ENCODE results near the gene MRPL14.

Gene MRPL14

DNA sequence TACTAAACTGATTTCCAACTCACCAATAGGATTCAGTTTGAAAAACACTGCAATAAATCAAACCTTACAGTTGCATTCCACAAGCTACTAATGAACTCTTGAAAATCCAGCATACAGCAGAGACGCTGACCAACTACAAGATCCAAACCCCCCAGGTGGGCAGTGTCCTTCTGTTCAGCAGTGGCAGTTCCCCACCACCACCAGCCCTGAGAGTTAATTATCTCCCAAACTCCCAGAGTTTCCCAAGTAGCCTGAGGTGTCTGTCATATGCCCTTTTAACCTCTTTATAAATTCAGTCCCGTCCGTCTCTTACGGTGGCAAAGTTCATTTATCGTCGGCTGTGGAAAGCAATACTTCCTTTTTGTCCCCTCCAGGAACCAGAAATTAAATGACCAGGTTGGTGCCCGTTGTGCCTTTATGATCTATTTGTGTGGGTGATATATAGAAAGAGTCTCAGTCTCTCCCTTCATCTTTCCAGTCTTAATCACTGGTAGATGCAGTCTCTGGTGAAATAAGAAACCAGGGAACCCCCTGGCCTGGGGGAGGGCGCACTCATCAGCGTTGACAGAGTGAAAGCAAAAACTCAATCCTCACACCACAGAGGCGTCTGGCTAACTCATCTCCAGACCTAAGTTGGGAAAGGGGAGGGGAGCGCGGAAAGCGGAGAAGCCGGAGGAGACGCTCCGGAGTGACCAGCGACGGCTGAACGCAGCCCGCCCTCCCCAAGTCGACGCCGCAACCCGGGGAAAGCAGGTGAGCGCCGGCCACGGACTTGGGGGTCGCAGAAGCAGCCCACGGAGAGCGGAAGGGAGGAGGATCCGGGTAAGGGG, 717 bp downstream of the MRPL14 start:
- in situ Hi-C loops (cut with MboI; ENCODE audit: low sequenced_read_pairs), result no loop called here

GRCh38 chr6:44123544-44123943, 3.7 kb downstream of the MRPL14 start:
- in situ Hi-C loops (cut with MboI; ENCODE audit: low sequenced_read_pairs), result no loop called here

- in situ Hi-C loops (cut with MboI; ENCODE audit: low sequenced_read_pairs), result no loop called here
Observed at GRCh38 chr6:44122801-44123200, 4.5 kb downstream of the MRPL14 start.

DNA sequence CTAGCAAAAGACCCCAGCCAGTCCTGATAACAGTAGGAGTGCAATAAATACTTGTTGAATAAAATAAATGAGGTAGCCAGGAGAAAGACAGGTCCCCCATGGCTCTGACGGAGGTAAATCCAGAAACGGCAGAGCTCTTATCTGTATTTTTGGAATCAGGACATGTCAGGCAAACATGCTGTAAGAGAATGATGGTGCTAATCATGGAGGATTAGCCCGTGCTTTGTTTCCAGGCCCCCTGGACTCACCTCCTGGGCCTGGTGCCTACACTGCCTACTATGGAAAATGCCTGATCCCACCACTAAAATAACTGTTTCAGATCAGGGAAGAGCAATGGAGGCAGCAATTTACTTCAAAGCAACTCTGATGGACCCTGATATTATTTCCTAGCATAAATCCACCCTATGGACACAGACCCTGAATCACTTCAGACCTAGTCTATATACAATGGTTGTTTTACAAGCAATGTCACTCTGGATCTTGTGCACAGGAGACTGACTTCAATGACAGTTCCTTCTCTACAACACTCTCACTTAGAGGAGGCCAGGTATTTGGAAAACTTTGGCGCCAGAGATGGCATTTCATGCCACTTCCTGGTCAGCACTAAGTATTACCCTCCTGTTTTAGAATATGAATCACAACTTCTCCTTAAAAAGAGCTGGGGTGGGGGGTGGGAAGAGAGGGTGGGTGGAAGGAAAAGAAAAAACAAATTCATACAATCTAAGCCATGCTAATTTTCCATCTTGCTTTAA, 6.4 kb downstream of the MRPL14 start:
- in situ Hi-C loops (cut with MboI; ENCODE audit: low sequenced_read_pairs), result no loop called here

DNA sequence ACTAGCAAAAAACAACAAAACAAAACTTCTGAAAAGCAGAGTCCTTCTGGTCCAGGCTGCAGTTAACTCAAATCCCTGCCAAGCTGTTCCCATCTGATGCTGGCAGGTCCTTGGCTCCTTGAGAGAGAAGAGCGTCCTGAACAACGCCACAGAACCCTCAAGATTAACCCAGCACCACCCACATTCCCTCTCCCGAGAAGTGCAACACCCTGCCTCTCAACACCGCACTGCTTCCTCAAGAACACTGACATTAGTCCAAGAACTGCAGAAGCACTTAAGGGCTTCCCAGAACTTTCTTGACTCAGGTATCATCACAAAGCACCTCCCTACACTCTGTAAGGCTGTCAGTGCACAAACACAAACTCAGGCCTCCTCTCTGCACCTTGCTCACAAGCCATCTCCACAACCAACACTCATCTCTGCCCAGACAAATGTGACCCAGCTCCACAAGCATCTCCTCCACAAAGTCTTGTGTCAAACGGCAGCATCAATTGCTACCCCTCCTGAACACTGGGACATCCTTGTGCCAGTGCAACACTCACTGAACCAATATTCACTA, 7.5 kb downstream of the MRPL14 start:
- in situ Hi-C loops (cut with MboI; ENCODE audit: low sequenced_read_pairs), result no loop called here

GRCh38 chr6:44117397-44118128, 9.7 kb downstream of the MRPL14 start:
- in situ Hi-C loops (cut with MboI; ENCODE audit: low sequenced_read_pairs), result no loop called here

GRCh38 chr6:44116641-44117382, 10.4 kb downstream of the MRPL14 start:
- in situ Hi-C loops (cut with MboI; ENCODE audit: low sequenced_read_pairs), result no loop called here

- in situ Hi-C loops (cut with MboI; ENCODE audit: low sequenced_read_pairs), result no loop called here
Observed at GRCh38 chr6:44115866-44116265, 11.4 kb downstream of the MRPL14 start.

DNA sequence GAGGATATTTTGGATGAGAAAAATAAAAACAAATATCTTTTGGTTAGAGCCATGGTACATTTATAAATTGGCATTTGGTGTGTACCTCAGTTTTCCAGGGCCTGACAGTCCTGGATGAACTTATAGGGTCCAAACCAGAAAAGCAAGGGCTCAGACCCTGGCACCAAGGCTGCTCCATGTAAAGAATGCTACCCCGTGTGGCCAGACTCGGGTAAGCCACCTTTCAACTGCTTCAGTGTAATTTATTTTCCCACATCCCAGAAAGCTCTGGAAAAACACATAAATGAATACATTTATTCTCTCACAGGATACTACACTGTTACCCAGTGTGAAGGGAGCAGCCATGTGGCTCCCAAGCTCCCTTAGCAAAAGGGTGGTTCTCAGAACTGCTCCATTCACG, 13.8 kb downstream of the MRPL14 start:
- in situ Hi-C loops (cut with MboI; ENCODE audit: low sequenced_read_pairs), result no loop called here

- in situ Hi-C loops (cut with MboI; ENCODE audit: low sequenced_read_pairs), result no loop called here
Observed at GRCh38 chr6:44111434-44112417, 15.5 kb downstream of the MRPL14 start.

GRCh38 chr6:44110966-44111365, 16.3 kb downstream of the MRPL14 start:
- in situ Hi-C loops (cut with MboI; ENCODE audit: low sequenced_read_pairs), result no loop called here

- in situ Hi-C loops (cut with MboI; ENCODE audit: low sequenced_read_pairs), result no loop called here
Observed at GRCh38 chr6:44110005-44110676, 17.1 kb downstream of the MRPL14 start.

- in situ Hi-C loops (cut with MboI; ENCODE audit: low sequenced_read_pairs), result no loop called here
Observed at GRCh38 chr6:44109212-44109611, 18.0 kb downstream of the MRPL14 start.

- in situ Hi-C loops (cut with MboI; ENCODE audit: low sequenced_read_pairs), result no loop called here
Observed at GRCh38 chr6:44108471-44108870, 18.8 kb downstream of the MRPL14 start.

GRCh38 chr6:44107017-44107416, 20.2 kb downstream of the MRPL14 start:
- in situ Hi-C loops (cut with MboI; ENCODE audit: low sequenced_read_pairs), result no loop called here

GRCh38 chr6:44105993-44106740, 21.1 kb downstream of the MRPL14 start:
- in situ Hi-C loops (cut with MboI; ENCODE audit: low sequenced_read_pairs), result no loop called here

DNA sequence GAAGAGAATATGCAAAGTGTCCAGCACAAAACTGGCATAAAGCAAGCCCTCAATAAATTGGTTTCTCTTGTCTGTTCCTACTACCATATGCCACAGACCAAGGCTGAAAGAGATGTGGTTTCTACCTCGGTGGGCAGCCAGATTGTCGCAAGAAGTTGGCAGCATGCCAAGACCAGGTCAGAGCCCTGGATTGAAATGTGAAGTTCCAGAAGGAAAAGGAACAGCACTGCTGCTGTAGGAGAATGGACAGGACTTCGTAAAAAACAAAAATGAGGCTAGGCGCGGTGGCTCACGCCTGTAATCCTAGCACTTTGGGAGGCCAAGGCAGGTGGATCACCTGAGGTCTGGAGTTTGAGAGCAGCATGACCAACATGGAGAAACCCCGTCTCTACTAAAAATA, 22.1 kb downstream of the MRPL14 start:
- in situ Hi-C loops (cut with MboI; ENCODE audit: low sequenced_read_pairs), result no loop called here

DNA sequence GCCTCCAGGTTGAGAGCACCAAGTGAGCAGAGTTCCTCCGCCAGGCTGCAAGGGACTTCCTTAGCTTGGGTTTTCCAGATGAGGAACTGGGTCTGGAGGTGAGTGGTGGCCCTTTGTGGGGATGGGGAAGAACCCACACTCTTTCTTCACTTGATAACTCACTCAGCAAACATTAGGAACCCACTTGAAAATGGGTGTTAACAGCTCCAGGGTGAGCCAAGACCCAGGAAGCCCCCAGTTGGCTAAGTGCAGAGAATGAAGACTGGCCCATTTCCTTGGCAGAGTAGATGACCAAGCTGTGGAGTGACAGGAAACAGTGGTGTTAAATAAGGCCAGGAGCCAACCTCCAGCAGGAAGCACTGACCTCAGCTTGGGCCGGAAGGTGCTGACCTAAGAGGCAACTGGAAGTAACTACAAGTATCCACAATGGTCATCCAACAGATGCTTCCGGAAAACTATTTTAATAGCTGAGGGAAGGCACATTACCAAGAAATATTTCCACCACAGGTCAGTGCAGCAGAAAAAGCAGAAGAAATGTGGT, 22.7 kb downstream of the MRPL14 start:
- in situ Hi-C loops (cut with MboI; ENCODE audit: low sequenced_read_pairs), result no loop called here

Data from HL-60/S4 treated with phorbol 12-myristate 13-acetate at 8.2 ng/mL for 4 days and 3 days (cell line).